ENCODE data around the gene FBH1.
"Not testable (repeated sequence)": the region's sequence is repeated elsewhere in the genome, so short reads cannot be mapped to it uniquely, and the experiment has no call there.

FBH1 gene

DNA sequence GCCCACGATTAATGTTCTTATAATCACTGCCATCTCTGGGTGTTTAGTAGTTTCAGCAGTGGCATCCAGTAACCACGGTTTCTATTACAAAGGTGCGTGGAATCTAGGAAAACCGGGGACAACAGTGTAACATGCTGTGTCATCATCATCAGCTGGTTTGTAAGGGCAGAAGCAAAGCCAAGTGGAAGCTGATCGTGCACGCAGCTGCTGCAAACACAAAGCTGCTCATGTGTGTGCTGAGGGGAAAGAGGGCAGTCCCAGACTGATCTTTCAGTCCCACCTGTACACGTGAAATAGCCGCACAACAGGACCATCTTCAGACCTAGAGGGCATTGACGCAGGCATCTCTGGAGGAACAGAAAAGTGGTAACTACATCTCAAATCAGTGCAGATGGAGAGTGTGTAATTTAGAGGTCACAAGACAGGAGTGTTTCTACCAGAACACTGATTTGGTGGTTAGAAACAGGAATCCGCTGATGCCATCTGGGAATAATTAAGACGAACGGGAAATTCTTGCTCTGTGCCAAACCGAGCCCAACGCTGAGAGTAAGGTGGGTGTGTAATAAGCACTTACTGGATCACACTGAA lies 13.8 kb upstream of the FBH1 start:
- no peak for DNase-seq

- DNase-seq = not testable (repeated sequence)
These were observed 13.0 kb upstream of the FBH1 start for GRCh38 chr10:5877041-5877440.

DNA sequence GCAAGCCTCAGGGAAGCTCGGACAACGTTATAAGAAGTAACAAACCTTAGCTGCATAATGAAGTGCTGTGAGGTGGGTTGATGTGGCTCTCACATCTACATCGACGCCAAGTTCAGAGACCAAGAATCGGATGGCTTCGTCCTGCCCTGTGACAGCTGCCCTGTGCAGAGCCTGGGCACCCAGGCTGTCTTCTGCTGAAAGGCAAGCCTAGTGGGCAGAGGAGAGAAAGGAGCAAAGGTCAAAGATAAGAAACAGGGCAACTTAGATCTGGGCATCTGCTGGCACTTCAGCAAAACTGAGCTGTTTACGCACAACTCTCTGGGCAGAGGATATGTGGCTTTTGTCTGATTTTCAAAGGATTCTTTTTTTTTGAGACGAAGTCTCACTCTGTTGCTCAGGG lies 7.1 kb upstream of the FBH1 start:
- DNase-seq = no peak

DNA sequence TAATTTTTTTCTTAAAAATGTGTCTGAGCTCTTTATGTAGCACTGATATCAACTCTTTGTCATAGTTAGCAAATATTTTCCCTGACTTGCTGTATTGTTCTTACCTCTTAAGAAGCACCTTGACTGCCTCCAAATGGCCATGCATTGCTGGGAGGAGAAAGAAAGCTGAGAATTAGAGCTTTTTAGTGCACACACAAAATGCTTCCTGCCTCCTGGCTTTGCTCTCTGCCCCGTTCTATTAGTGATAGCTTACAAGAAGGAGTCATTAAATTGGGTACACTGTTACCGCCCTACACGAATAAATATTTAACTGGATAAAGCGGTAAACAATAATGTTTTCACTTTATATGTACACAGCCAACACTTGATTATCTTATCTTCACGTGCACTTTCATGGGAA lies 4.4 kb upstream of the FBH1 start:
- no peak for DNase-seq

- DNase-seq = no peak
These were observed 3.0 kb upstream of the FBH1 start for GRCh38 chr10:5887029-5887428.

- no peak for DNase-seq
These were observed 2.4 kb upstream of the FBH1 start for GRCh38 chr10:5887641-5888040.

- no peak for DNase-seq
These were observed 1.7 kb upstream of the FBH1 start for GRCh38 chr10:5888351-5888750.

GRCh38 chr10:5888843-5889623 lies 1.0 kb upstream of the FBH1 start:
- DNase-seq = no peak

GRCh38 chr10:5890452-5890915 lies 441 bp downstream of the FBH1 start:
- DNase-seq = no peak

- no peak for DNase-seq
These were observed 966 bp downstream of the FBH1 start for GRCh38 chr10:5891009-5891408.

GRCh38 chr10:5892007-5892406 lies 2.0 kb downstream of the FBH1 start:
- no peak for DNase-seq

- no peak for DNase-seq
These were observed 3.3 kb downstream of the FBH1 start for GRCh38 chr10:5893321-5893720.

DNA sequence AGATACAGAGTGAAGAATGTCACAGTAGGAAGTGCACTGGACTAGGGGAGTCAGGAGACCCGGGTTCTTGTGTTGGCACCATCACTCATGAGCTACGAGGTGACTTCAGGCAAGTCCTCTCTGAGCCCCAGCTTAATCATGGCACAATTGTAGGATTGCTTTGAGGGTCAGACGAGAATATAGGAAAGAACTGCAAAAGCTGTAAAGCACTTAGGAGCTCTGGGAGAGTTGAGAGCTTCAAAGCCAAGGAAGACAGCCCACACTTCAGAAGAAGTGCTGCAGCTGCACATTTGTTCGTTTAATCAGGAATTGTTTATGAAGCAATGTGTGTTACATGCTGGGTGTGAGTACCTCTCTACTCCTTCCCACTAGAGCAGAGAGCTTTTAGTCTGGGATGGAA lies 4.4 kb downstream of the FBH1 start:
- DNase-seq = no peak

GRCh38 chr10:5894873-5895272 lies 4.8 kb downstream of the FBH1 start:
- no peak for DNase-seq

- no peak for DNase-seq
These were observed 5.3 kb downstream of the FBH1 start for GRCh38 chr10:5895365-5895764.

DNA sequence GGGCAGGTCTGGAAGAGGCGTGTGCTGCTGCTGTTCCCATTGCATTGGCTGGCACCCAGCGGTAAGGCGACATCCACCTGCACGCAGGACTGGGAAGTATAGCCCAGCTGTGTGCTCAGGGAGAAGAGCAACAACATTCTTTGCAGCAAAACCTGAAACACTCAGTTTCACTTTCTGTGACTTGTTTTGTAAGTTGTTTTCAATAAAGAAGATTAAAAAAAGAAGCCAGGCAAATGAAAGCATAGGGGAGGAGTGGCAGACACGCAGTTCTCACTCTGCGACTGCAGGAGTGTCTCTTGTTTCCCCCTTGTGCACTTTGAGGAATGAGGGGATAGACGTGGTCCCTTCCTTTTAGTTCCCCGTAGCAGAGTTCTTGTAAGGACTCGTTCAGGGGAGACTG lies 5.8 kb downstream of the FBH1 start:
- DNase-seq = no peak

DNA sequence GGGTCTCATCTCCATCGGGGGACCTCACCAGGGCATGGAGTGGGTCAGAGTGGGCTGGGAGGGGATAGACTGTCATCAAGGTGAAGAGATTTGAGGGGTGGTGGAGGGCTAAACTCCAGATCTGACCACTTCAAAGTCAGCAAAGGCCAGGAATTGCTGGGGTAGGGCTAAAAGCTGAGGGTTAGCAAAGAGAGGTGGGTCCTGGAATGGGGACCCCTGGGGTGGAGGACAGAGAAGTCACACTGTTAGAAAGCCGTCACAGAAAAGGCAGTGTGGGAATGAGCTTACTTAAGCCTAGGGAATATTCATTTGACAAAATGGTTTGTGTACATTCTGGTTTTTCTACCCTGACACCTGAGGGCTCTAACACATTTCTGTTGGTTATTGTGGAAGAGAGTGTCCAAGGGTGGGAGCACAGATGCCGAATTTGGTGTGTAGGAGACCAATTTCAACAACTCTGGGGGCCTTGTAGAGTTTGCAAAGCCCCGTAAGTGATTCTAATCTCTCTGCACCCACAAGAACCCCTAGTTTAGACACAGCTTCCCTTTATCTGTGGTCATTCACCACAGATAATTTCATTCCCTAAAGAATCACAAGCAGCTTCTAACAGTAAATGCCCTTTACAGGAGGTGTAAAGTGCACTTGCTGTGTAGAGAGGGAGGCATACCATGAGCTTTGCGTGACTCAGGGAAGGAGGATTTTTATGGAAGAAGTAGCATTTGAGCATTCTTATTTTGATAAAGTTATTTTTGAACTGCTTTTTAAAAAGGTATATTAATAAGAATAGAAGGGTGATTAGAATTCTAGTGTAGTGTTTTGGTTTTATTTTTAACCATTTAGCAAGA lies 6.4 kb downstream of the FBH1 start:
- no peak for DNase-seq

DNA sequence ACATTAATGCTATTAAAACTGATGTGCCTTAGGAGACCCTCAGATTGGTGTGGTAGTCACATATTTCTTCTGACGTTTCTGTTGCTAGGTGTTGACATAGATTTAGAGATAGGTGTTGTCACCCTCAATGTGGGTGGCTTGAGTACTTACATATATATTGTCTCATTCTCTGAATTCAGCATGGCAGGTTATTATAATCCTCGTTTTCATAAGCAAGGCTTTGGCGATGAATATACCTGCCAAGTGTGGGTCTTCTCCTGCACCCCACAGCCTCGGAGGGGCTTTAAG lies 7.0 kb downstream of the FBH1 start:
- no peak for DNase-seq

GRCh38 chr10:5897504-5897903 lies 7.5 kb downstream of the FBH1 start:
- DNase-seq = no peak

GRCh38 chr10:5898163-5898562 lies 8.1 kb downstream of the FBH1 start:
- DNase-seq = no peak

GRCh38 chr10:5900247-5900646 lies 10.2 kb downstream of the FBH1 start:
- DNase-seq = no peak

GRCh38 chr10:5902511-5903274 lies 12.7 kb downstream of the FBH1 start:
- no peak for DNase-seq

DNA sequence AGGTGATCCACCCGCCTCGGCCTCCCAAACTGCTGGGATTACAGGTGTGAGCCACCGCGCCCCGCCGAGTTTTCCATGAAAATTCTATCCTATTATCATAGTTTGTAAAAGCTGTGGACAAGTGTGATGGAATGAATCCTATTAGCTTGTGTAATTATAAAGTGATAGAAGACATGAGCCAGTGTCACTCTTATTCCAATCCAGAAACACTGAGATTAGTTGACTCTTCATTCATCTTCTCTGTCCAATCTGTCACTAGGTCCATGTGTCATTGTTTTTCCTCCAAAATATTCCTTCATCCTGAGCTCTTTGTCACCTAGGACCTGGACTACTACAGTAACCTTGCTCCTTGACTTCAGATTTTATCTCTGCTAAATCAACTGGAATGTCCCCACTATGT lies 13.5 kb downstream of the FBH1 start:
- no peak for DNase-seq
